GM12875 (cell line): Measurements from ENCODE around the gene ANKRD17.
"Not testable (repeated sequence)": the region's sequence is repeated elsewhere in the genome, so short reads cannot be mapped to it uniquely, and the experiment has no call there.

Experiments used
- H3K4me3 ChIP-seq: one replicate; pipeline ENCODE4 v1.5.1; 2011; ENCODE audit warnings: low read depth, low read length, control low read depth
- TF ChIP-seq, protein P1 (sequence below): IDR thresholded peaks from 2 replicates; pipeline ENCODE4 v1.5.1; 2011; ENCODE audit warnings: low read depth, mild to moderate bottlenecking, control low read depth, inconsistent platforms, low read length, moderate library complexity, borderline replicate concordance; ENCODE audit not compliant: insufficient read depth

The ANKRD17 gene

DNA sequence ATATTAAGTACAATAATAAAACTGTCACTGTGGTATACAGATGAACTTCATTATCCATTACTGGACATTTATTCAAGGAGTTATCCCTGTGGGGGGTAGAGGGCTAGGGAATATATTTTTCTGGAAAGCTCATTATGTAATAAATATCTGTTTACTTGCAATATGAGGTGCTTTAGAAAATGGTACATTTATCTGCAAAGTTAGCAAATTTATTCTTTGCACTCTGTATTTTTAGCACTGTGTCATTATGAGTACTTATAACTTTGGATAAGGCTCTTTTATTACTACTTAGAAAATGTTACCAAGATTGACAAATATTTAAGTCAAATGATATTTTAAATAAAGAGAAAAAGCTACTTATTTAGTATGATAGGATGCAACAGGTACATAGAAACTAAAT lies 37.8 kb downstream of the ANKRD17 start:
- no peak overlapping the region for H3K4me3 ChIP-seq
- TF ChIP-seq, protein P1, sequence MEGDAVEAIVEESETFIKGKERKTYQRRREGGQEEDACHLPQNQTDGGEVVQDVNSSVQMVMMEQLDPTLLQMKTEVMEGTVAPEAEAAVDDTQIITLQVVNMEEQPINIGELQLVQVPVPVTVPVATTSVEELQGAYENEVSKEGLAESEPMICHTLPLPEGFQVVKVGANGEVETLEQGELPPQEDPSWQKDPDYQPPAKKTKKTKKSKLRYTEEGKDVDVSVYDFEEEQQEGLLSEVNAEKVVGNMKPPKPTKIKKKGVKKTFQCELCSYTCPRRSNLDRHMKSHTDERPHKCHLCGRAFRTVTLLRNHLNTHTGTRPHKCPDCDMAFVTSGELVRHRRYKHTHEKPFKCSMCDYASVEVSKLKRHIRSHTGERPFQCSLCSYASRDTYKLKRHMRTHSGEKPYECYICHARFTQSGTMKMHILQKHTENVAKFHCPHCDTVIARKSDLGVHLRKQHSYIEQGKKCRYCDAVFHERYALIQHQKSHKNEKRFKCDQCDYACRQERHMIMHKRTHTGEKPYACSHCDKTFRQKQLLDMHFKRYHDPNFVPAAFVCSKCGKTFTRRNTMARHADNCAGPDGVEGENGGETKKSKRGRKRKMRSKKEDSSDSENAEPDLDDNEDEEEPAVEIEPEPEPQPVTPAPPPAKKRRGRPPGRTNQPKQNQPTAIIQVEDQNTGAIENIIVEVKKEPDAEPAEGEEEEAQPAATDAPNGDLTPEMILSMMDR: no peak

DNA sequence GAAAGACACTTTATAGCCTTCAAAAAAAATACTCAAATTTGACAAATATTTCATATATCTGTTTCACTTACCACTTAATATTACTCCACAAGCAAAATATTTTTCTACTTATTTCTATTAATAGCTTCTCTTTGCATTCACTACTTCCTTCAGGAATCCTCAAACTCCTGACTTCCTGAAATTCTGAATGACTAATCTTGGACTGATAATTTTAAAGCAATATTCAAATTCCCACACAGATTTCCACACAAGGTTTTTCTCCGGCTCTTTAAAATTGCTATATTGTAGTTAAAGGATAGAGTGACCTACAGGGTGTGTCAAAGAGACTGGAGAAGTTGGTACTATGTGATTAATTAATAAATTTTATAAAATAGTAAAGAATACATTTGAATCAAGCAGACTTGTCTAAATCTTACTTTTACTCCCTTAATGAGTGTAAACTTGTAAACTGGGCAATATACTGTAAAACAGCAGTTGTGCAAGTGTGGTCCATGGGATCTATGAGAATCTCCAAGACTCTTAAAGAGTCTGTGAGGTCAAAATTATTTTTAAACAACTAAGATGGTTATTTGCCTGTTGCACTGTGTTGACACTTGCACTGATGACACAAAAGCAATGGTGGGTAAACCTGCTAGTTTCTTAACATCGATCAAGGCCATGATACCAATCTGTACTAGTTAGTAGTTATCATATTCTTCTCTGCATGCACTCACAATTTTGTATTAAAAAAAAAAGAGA lies 44.5 kb downstream of the ANKRD17 start:
- TF ChIP-seq, protein P1: no peak
- H3K4me3 ChIP-seq: no peak overlapping the region

GRCh38 chr4:73212982-73213730 lies 45.4 kb downstream of the ANKRD17 start:
- H3K4me3 ChIP-seq: no peak overlapping the region
- TF ChIP-seq, protein P1: no peak

- TF ChIP-seq, protein P1: no peak
- H3K4me3 ChIP-seq: no peak overlapping the region
Observed at GRCh38 chr4:73211968-73212367, 46.6 kb downstream of the ANKRD17 start.

- TF ChIP-seq, protein P1: no peak
- H3K4me3 ChIP-seq: no peak overlapping the region
Observed at GRCh38 chr4:73208376-73208775, 50.2 kb downstream of the ANKRD17 start.

GRCh38 chr4:73206236-73206635 lies 52.4 kb downstream of the ANKRD17 start:
- H3K4me3 ChIP-seq: no peak overlapping the region
- TF ChIP-seq, protein P1: no peak

DNA sequence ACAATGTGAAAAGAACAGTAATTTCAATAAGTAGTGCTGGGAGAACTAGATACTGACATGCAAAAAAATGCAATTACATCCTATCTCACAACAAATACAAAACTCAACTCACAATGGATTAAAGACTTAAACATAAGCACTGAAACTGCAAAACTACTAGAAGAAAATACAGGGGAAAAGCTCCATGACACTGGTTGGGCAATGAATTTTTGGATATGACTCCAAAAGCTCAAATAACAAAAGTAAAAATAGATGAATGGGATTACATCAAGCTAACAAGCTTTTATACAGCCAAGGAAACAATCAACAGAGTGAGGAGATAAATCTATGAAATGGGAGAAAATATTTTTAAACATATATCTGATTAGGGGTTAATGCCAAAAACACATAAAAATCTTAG lies 53.1 kb downstream of the ANKRD17 start:
- TF ChIP-seq, protein P1: no peak
- no peak overlapping the region for H3K4me3 ChIP-seq

GRCh38 chr4:73203976-73204375 lies 54.6 kb downstream of the ANKRD17 start:
- H3K4me3 ChIP-seq: not testable (repeated sequence)
